ENCODE measurements around the gene PKN1. TPM values are rescaled to one million over a fixed set of nuclear protein-coding genes. Genes with fewer than 3 reads are reported as not detected.
A peak's percentile ranks its signal among the peaks of the same experiment; 100 is the strongest.

Gene PKN1
- total RNA-seq, 6 experiments from 2014 or later = 19.5 to 49.4 (median 34.1) TPM

DNA sequence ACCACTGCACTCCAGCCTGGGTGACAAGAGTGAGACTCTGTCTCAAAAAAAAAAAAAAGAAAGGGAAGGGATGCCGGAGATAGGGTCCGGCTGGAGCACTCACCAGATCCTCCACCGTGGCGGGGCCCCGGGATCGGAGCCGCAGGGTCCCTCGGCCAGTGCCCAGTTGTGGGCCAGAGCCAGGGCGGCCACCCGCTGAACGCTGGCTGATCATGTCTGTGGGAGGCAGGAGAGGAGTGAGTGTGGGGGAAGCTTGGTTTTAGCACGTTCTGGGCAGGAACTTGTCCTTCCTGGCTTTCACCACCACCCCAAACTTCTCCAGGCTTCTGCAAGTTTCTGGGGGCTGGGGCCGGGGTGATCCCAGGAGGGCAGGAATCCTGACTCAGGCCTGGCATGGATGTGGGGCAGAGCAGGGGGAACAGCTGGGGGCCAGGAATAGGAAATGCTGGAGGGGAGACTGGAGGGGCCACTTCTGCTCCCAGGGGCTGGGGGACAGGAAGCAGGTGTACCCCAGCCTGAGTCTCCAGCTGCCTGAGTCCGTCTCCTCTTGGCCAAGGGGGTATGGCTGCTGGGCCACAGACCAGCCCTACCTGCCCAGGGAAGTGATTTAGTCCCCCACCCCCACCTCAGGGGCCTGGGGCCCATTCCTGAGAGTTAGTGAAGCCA lies 46.3 kb downstream of the PKN1 start:
- no peak for DNase-seq
- H3K9me3 ChIP-seq = no peaks in the 10 kb centered on the region
- H3K27ac ChIP-seq = no peak overlapping the region
- peaks cover 0 to 5% (median under 1%) of the 10 kb centered on the region in 4 donors for H3K36me3 ChIP-seq
- no peak for ATAC-seq
- H3K27me3 ChIP-seq = no peaks in the 10 kb centered on the region
- WGBS (ENCODE audit: insufficient coverage, low coverage, low lambda C conversion rate, missing lambda C conversion rate) = 89% methylated on average over 8 of the region's 14 CpGs
- H3K4me3 ChIP-seq = no peak overlapping the region
- H3K4me1 ChIP-seq = no peaks in the 10 kb centered on the region
- intact Hi-C loops (cut with DNase I) = no loop called here
- no peak for TF ChIP-seq POLR2A (IDR thresholded peaks at IDR 0.05)

DNA sequence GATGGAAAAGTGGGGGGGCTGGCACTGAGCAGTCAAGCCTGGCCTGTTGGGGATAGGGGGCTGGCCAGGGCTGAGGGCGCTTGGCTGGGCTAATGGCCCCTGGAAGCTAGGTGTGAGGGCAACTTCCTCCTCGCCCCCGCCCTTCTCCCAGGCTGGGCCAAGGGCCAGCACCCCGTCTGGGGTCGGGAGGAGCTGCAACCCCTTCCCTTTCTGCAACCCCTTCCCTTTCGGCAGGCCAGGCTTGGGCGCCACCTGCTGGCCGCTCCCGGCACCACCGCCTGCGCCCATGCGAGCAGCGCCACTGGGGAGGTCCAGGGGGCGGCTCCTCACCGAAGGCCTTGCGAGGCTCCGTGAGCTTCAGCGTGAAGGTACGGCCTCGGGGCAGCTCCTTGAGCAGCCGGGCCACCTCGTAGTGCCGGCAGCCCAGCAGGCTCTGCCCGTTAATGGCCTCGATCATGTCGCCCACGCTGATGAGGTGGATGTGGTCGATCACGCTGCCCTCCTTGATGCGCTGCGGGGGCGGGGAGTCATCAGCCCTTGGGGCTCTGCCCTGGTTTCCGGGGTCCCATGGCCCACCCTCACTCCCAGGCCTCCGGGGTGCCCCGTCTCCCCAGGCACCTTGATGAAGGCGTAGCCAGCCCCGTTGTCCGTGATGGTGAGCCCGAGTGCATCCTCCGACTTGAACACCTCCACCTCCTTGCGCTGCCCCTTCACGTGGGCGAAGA lies 47.0 kb downstream of the PKN1 start:
- DNase-seq = no peak
- H3K36me3 ChIP-seq = peaks cover 0 to 5% (median under 1%) of the 10 kb centered on the region in 4 donors
- H3K4me3 ChIP-seq = no peak overlapping the region
- ATAC-seq = peak; percentile 27 to 57 (median 48)
- H3K4me1 ChIP-seq = no peaks in the 10 kb centered on the region
- TF ChIP-seq CTCF (IDR thresholded peaks at IDR 0.05) (peak; percentile 54 to 72 (median 65)), POLR2A (IDR thresholded peaks at IDR 0.05) (no peak)
- H3K27ac ChIP-seq = no peak overlapping the region
- H3K9me3 ChIP-seq = no peaks in the 10 kb centered on the region
- no peaks in the 10 kb centered on the region for H3K27me3 ChIP-seq
- intact Hi-C loops (cut with DNase I) = no loop called here
- WGBS (ENCODE audit: insufficient coverage, low coverage, low lambda C conversion rate, missing lambda C conversion rate) = no CpG with 5 or more reads among the region's 43 CpGs

GRCh38 chr19:14480700-14481079 lies 47.6 kb downstream of the PKN1 start:
- intact Hi-C loops (cut with DNase I) = no loop called here
- no peaks in the 10 kb centered on the region for H3K9me3 ChIP-seq
- peaks cover 0 to 5% (median under 1%) of the 10 kb centered on the region in 4 donors for H3K36me3 ChIP-seq
- no peak for ATAC-seq
- no peak overlapping the region for H3K27ac ChIP-seq
- TF ChIP-seq CTCF (IDR thresholded peaks at IDR 0.05) = no peak
- TF ChIP-seq POLR2A (IDR thresholded peaks at IDR 0.05) = no peak
- H3K27me3 ChIP-seq = no peaks in the 10 kb centered on the region
- DNase-seq = no peak
- H3K4me3 ChIP-seq = no peak overlapping the region
- no peaks in the 10 kb centered on the region for H3K4me1 ChIP-seq
- 100% methylated on average over 1 of the region's 5 CpGs for WGBS (ENCODE audit: insufficient coverage, low coverage, low lambda C conversion rate, missing lambda C conversion rate)

DNA sequence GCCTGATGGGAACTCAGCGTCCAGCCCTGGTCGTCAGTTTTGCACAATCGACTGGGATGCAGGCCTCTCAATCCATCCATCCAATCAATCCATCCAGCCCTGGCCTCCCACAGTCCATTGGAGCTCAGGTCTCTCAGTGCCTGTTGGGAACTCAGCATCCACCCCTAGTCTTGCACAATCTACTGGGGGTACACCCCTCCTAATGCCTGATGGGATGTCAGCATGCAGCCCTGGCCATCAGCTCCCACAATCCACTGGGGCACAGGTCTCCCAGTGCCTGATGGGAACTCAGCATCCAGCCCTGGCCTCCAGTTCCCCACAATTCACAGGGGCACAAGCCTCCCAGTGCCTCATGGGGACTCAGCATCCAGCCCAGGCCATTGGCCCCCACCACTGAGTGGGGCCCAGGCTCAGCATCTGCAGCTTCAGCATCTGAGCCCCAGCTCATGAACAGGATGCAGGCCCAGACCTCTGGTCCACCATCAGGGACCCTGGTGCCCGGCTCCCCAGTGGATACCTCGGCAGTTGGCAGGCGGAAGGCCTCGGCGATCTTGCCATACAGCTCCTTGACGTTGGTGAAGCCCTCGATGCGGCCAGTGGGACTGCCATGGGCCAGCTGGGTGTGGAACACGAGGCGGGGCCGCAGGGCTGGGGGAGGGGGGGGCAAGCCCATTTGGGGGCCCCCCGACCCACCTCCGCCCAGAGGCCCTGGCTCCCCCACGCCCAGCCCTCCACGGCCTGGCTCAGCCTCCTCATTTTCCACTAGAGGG lies 49.3 kb downstream of the PKN1 start:
- 100% methylated on average over 1 of the region's 18 CpGs for WGBS (ENCODE audit: insufficient coverage, low coverage, low lambda C conversion rate, missing lambda C conversion rate)
- Histone ChIP-seq H3K9me3 (no peaks in the 10 kb centered on the region), H3K4me1 (no peaks in the 10 kb centered on the region), H3K36me3 (peaks cover 0 to 5% (median under 1%) of the 10 kb centered on the region in 4 donors), H3K4me3 (no peak overlapping the region), H3K27me3 (no peaks in the 10 kb centered on the region), H3K27ac (no peak overlapping the region)
- TF ChIP-seq POLR2A (IDR thresholded peaks at IDR 0.05) = no peak
- no peak for TF ChIP-seq CTCF (IDR thresholded peaks at IDR 0.05)
- DNase-seq (no peak), ATAC-seq (no peak)
- intact Hi-C loops (cut with DNase I) = no loop called here

All from right lobe of liver (tissue), 6 donors.